CD4-positive, alpha-beta T cell treated with Interleukin-15 for 1 hour (primary cell): ENCODE data around the gene IDH3A.
A peak's percentile ranks its signal among the peaks of the same experiment; 100 is the strongest.

Experiments used
- DNase-seq: peaks from one replicate; pipeline ENCODE4 v3.0.0-alpha.2; 2020

The IDH3A gene

GRCh38 chr15:78149068-78149804 is at the start of gene IDH3A:
IDH3A (plus strand) TSS chr15:78149362; CDS start chr15:78149404, 42 bp downstream.
- DNase-seq = peak; percentile 97

- DNase-seq = no peak
Observed at GRCh38 chr15:78100886-78101285, 48.3 kb upstream of the IDH3A start.

GRCh38 chr15:78101423-78102105 is 47.6 kb upstream of the IDH3A start:
- DNase-seq = no peak

GRCh38 chr15:78102211-78102610 is 47.0 kb upstream of the IDH3A start:
- no peak for DNase-seq

- DNase-seq = no peak
Observed at GRCh38 chr15:78102741-78103140, 46.4 kb upstream of the IDH3A start.

- DNase-seq = peak; percentile 49
Observed at GRCh38 chr15:78103406-78104118, 45.6 kb upstream of the IDH3A start.

- no peak for DNase-seq
Observed at GRCh38 chr15:78104119-78104479, 45.1 kb upstream of the IDH3A start.

- DNase-seq = no peak
Observed at GRCh38 chr15:78104566-78105475, 44.3 kb upstream of the IDH3A start.

- no peak for DNase-seq
Observed at GRCh38 chr15:78105476-78106241, 43.5 kb upstream of the IDH3A start.

- no peak for DNase-seq
Observed at GRCh38 chr15:78107471-78107870, 41.7 kb upstream of the IDH3A start.

- peak; percentile 85 for DNase-seq
Observed at GRCh38 chr15:78108300-78109084, 40.7 kb upstream of the IDH3A start.

GRCh38 chr15:78109156-78109555 is 40.0 kb upstream of the IDH3A start:
- no peak for DNase-seq

- no peak for DNase-seq
Observed at GRCh38 chr15:78110096-78110495, 39.1 kb upstream of the IDH3A start.

- no peak for DNase-seq
Observed at GRCh38 chr15:78110916-78111475, 38.2 kb upstream of the IDH3A start.

- no peak for DNase-seq
Observed at GRCh38 chr15:78111788-78112187, 37.4 kb upstream of the IDH3A start.

- no peak for DNase-seq
Observed at GRCh38 chr15:78112551-78112950, 36.6 kb upstream of the IDH3A start.

- no peak for DNase-seq
Observed at GRCh38 chr15:78120523-78120922, 28.6 kb upstream of the IDH3A start.

GRCh38 chr15:78125267-78125666 is 23.9 kb upstream of the IDH3A start:
- no peak for DNase-seq

GRCh38 chr15:78127882-78128281 is 21.3 kb upstream of the IDH3A start:
- no peak for DNase-seq

- no peak for DNase-seq
Observed at GRCh38 chr15:78129077-78129750, 19.9 kb upstream of the IDH3A start.
